T-helper 17 cell (primary cell): Measurements from ENCODE around the gene TMEM220. TPM values are rescaled to one million over a fixed set of nuclear protein-coding genes. Genes with fewer than 3 reads are reported as not detected.

Experiments
- ATAC-seq: fragments of 150-1000 bp; cut with Tn5 transposase; 2 replicates; pipeline ENCODE4 v1.10.0; 2021; ENCODE audit warnings: mild to moderate bottlenecking, moderate library complexity
- DNase-seq, 3 donors: peaks; one replicate each; pipeline versions ENCODE4 v3.0.0 to v3.0.0-alpha.2; 2020 to 2021
- H3K9me3 ChIP-seq: one replicate; pipeline ENCODE4 v1.7.0; 2013; ENCODE audit warnings: low read length, mild to moderate bottlenecking; ENCODE audit not compliant: control insufficient read depth, poor library complexity, severe bottlenecking
- H3K27ac Mint-ChIP-seq: one replicate; pipeline ENCODE4 v1.8.0; 2022; ENCODE audit warnings: mild to moderate bottlenecking, moderate library complexity, mixed read lengths
- H3K27me3 Mint-ChIP-seq: one replicate; pipeline ENCODE4 v1.8.0; 2022; ENCODE audit warnings: mixed read lengths
- H3K36me3 Mint-ChIP-seq: one replicate; pipeline ENCODE4 v1.8.0; 2022; ENCODE audit warnings: low read depth, mixed read lengths
- H3K4me1 Mint-ChIP-seq: one replicate; pipeline ENCODE4 v1.8.0; 2022; ENCODE audit warnings: mild to moderate bottlenecking, mixed read lengths
- H3K4me3 Mint-ChIP-seq: one replicate; pipeline ENCODE4 v1.8.0; 2022; ENCODE audit warnings: mild to moderate bottlenecking, moderate library complexity, mixed read lengths
- total RNA-seq, 4 donors: library from RNA in 2 of 4; stranded (reverse) in 2 of 4; gene quantifications; one replicate each; pipeline ENCODE4 v1.2.3 and lab custom pipeline; 2022 to 2026

The TMEM220 gene
- total RNA-seq (under 1 TPM; 0.77 to 0.81 TPM), total RNA-seq (lab: John Stamatoyannopoulos, UW) (0.08 to 0.46 reads per million in 2 donors)

- H3K36me3 Mint-ChIP-seq = peaks cover 2% of the 10 kb centered on the region
- peaks cover 8% of the 10 kb centered on the region for H3K27me3 Mint-ChIP-seq
- no peaks in the 10 kb centered on the region for H3K9me3 ChIP-seq
- peaks cover 13% of the 10 kb centered on the region for H3K4me1 Mint-ChIP-seq
- H3K4me3 Mint-ChIP-seq = peak within 1 kb of the TSS; percentile 88
- ATAC-seq (peak; percentile 73), DNase-seq (peak in 1 of 3 donors; percentile 13)
- peak within 1 kb of the TSS; percentile 63 for H3K27ac Mint-ChIP-seq
Observed at GRCh38 chr17:10729334-10730193, at the start of gene TMEM220. Gene TMEM220, minus strand, starts transcription at chr17:10730023. Its CDS starts 172 bp downstream, at chr17:10729851.

GRCh38 chr17:10779609-10780008 is 49.8 kb upstream of the TMEM220 start:
- H3K4me3 Mint-ChIP-seq = no peak overlapping the region
- ATAC-seq (no peak), DNase-seq (no peak)
- H3K27ac Mint-ChIP-seq = no peak overlapping the region
- no peaks in the 10 kb centered on the region for H3K36me3 Mint-ChIP-seq
- no peaks in the 10 kb centered on the region for H3K4me1 Mint-ChIP-seq
- H3K27me3 Mint-ChIP-seq = peaks cover 7% of the 10 kb centered on the region
- H3K9me3 ChIP-seq = peaks cover 3% of the 10 kb centered on the region

- DNase-seq = no peak
- Mint-ChIP-seq H3K27ac (no peak overlapping the region), H3K4me1 (no peaks in the 10 kb centered on the region), H3K4me3 (no peak overlapping the region), H3K36me3 (no peaks in the 10 kb centered on the region), H3K27me3 (no peaks in the 10 kb centered on the region)
- no peaks in the 10 kb centered on the region for H3K9me3 ChIP-seq
- ATAC-seq = no peak
Observed at GRCh38 chr17:10777890-10778289, 48.1 kb upstream of the TMEM220 start.

GRCh38 chr17:10777131-10777807 is 47.4 kb upstream of the TMEM220 start:
- Mint-ChIP-seq H3K27ac (no peak overlapping the region), H3K4me1 (no peaks in the 10 kb centered on the region), H3K36me3 (no peaks in the 10 kb centered on the region), H3K4me3 (no peak overlapping the region), H3K27me3 (no peaks in the 10 kb centered on the region)
- ATAC-seq (no peak), DNase-seq (no peak)
- H3K9me3 ChIP-seq = no peaks in the 10 kb centered on the region

DNA sequence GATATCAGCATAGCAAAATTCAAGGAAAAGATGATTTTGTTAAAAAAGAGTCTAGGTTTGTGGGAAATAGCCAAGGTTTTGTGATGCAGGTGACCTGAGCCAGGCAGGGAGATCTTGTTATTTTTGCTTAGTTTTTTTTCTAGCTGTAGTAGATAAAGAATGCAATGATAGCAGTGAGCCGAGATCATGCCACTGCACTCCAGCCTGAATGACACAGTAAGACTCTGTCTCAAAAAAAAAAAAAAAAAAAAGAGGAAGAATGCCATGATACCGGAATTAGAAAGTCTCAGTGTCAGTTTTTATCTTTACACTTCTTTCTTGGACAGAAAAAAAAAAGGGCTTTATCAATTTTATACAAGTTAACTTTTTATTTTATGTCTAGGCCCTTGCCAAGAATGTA is 46.6 kb upstream of the TMEM220 start:
- Mint-ChIP-seq H3K4me1 (no peaks in the 10 kb centered on the region), H3K27me3 (no peaks in the 10 kb centered on the region), H3K36me3 (peaks cover 3% of the 10 kb centered on the region), H3K4me3 (no peak overlapping the region), H3K27ac (no peak overlapping the region)
- H3K9me3 ChIP-seq = peaks cover 3% of the 10 kb centered on the region
- DNase-seq (no peak), ATAC-seq (no peak)

DNA sequence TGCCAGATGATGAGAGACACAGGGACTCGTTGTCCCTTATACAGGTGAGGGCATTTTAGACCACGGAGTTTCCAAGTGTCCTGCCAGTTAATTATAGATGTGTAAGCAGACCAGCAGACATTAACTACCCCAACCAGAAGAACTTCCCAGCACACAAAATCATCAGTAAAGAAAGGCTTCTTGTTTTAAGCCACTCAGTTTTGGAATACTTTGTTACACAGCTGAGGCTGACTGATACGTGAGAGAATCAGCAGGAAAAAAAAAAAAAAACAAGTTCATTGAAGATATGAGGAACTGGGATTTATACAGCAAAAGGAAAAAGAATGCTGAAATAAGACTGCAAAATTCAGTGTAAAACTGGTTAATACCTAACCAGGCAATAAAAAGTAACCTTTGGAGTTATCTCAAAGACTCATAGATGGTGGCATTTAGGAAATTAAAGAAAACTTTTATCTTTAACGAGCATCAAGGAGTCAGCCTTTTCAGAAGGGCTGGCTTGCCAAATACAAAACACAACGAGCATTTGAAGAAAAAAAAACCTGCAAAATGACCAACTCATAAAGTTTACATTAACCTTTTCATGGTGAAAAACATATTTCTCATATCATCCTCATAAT is 46.0 kb upstream of the TMEM220 start:
- H3K36me3 Mint-ChIP-seq = peaks cover 4% of the 10 kb centered on the region
- DNase-seq (no peak), ATAC-seq (no peak)
- no peak overlapping the region for H3K27ac Mint-ChIP-seq
- H3K4me1 Mint-ChIP-seq = no peaks in the 10 kb centered on the region
- no peaks in the 10 kb centered on the region for H3K27me3 Mint-ChIP-seq
- peaks cover 3% of the 10 kb centered on the region for H3K9me3 ChIP-seq
- H3K4me3 Mint-ChIP-seq = no peak overlapping the region

DNA sequence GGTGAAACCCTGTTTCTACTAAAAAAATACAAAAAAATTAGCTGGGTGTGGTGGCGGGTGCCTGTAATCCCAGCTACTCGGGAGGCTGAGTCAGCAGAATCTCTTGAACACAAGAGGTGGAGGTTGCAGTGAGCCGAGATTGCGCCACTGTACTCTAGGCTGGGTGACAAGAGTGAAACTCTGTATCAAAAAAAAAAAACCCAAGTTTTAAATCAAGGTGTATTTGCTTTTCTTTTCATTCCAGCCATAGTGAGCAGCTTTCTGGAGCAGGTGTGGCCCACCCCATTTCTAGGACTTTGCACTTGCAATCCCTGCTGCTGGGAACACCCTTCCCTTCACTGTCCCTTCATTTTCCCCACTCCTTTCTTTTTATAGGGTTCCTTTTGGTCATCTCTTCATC is 45.2 kb upstream of the TMEM220 start:
- H3K4me1 Mint-ChIP-seq = peaks cover 2% of the 10 kb centered on the region
- H3K27ac Mint-ChIP-seq = no peak overlapping the region
- DNase-seq = no peak
- H3K27me3 Mint-ChIP-seq = no peaks in the 10 kb centered on the region
- H3K4me3 Mint-ChIP-seq = no peak overlapping the region
- H3K9me3 ChIP-seq = peaks cover 3% of the 10 kb centered on the region
- peaks cover 5% of the 10 kb centered on the region for H3K36me3 Mint-ChIP-seq
- ATAC-seq = no peak

DNA sequence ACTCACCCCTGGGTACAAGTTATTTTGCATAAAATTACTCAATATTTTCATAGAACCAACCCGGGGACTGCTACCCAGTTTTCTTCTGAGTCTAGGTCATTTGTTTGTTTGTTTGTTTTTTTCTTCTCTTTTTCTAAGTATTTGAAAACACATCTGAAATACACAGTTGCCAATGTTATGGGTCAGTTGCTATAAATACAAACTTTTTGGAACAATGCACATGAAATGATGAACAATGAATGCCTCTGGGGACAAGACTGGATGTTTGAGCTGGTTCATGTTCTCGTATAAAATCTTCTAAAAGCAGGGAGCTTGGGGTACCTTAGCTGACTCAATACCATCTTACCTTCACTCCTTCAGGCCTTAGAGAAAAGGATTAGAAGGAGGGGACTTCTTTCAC is 43.6 kb upstream of the TMEM220 start:
- peaks cover 7% of the 10 kb centered on the region for H3K9me3 ChIP-seq
- peaks cover 2% of the 10 kb centered on the region for H3K4me1 Mint-ChIP-seq
- peaks cover 5% of the 10 kb centered on the region for H3K36me3 Mint-ChIP-seq
- no peak overlapping the region for H3K27ac Mint-ChIP-seq
- no peak overlapping the region for H3K4me3 Mint-ChIP-seq
- ATAC-seq (no peak), DNase-seq (no peak)
- no peaks in the 10 kb centered on the region for H3K27me3 Mint-ChIP-seq

DNA sequence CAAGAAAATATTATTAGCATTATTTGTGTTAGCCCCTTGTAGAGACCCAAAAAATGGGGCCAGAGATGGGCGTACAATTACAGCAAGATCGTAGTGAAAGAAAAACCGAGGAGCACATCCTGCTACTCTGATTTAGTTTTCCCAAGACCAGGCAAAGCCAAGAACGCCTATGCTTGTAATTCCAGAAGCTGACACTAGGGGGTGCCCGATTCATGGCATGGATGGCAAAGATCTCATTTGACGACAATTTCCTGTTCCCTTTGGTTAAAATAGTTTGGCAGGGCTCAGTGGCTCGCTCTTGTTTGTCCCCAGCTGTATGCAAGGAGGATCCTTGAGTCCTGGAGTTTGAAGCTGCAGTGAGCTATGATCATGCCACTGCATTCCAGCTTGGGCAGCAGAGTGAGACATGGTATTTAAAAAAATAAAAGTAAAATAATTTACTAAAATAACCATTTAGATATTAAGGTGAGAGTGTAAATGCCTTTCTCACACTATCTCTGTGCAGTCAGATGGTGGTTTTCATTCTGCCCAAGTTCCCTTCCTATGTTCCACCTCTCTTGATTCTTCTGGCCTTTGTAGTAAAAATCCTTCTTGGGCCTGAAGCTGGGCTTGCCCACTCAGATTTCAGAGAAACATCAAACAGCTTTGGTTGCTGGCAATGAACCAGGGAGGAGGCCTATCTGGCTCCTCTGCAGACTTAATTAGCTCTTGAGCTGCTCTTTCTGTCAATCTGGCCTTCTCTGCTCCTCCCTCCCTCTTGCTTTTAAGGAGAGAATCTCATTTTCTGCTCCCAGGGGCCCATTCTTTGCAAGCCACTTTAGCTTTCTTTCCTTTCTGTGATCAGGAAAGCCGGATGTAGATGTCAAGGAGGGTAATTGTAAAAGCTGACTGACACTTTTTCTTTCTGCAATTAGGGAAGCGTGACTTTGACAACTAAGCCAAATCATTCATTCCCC is 42.9 kb upstream of the TMEM220 start:
- DNase-seq (peak in 1 of 3 donors; percentile 15), ATAC-seq (no peak)
- no peak overlapping the region for H3K27ac Mint-ChIP-seq
- H3K27me3 Mint-ChIP-seq = no peaks in the 10 kb centered on the region
- H3K4me1 Mint-ChIP-seq = peaks cover 2% of the 10 kb centered on the region
- H3K4me3 Mint-ChIP-seq = no peak overlapping the region
- peaks cover 5% of the 10 kb centered on the region for H3K36me3 Mint-ChIP-seq
- peaks cover 7% of the 10 kb centered on the region for H3K9me3 ChIP-seq

- no peaks in the 10 kb centered on the region for H3K27me3 Mint-ChIP-seq
- no peak overlapping the region for H3K4me3 Mint-ChIP-seq
- no peak overlapping the region for H3K27ac Mint-ChIP-seq
- peaks cover 5% of the 10 kb centered on the region for H3K36me3 Mint-ChIP-seq
- DNase-seq (no peak), ATAC-seq (no peak)
- H3K9me3 ChIP-seq = peaks cover 7% of the 10 kb centered on the region
- H3K4me1 Mint-ChIP-seq = peaks cover 2% of the 10 kb centered on the region
Observed at GRCh38 chr17:10771148-10771547, 41.3 kb upstream of the TMEM220 start.

DNA sequence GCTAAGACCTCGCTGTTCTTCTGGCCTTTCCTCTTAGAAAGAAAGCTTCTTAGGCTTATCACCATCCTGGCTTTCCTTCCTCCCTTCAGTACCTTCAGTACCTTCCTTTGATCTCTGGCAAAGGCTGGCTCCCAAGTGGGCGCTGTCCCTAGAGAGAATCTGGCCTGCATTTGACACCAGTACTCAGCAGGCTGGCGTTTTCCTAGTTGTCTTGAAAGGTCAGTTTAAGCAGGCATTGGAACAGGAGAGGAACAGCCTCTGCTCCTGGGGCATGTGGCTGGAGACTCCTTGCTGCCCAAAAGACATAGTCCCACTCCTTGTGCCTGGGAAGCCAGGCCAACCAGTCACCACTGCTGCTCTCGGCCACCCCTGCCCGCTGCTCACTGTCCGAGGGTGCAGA is 40.0 kb upstream of the TMEM220 start:
- H3K27ac Mint-ChIP-seq = no peak overlapping the region
- peaks cover 2% of the 10 kb centered on the region for H3K4me1 Mint-ChIP-seq
- H3K4me3 Mint-ChIP-seq = no peak overlapping the region
- peaks cover 7% of the 10 kb centered on the region for H3K9me3 ChIP-seq
- peaks cover 5% of the 10 kb centered on the region for H3K36me3 Mint-ChIP-seq
- DNase-seq = no peak
- ATAC-seq = no peak
- no peaks in the 10 kb centered on the region for H3K27me3 Mint-ChIP-seq

DNA sequence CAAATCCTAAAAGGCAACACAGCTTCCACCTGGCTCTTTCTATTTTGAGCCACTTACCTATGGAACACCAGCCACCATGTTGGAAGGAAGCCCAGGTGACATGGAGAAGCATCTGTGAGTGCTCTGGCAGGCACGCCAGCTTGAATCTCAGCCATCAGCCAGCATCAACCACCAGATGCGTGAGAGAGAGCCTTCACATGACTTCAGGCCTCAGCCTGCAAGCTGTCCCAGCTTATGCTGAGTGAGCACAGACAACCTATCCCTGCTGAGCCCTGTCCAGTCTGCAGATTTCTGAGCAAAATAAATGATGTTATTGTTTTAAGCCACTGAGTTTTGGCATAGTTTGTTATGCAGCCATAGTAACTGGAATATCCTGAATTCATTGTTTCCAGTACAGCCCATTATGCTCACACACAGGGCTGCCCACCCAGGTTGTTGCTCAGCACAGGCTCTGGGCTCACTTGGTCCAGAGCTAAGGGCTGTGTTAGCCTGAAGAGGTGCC is 39.0 kb upstream of the TMEM220 start:
- ATAC-seq = no peak
- DNase-seq = no peak

More for the DNA sequence above, 39.0 kb upstream of the TMEM220 start:
- Mint-ChIP-seq H3K27ac (no peak overlapping the region), H3K4me3 (no peak overlapping the region), H3K27me3 (no peaks in the 10 kb centered on the region), H3K4me1 (peaks cover 2% of the 10 kb centered on the region), H3K36me3 (peaks cover 5% of the 10 kb centered on the region)
- H3K9me3 ChIP-seq = peaks cover 7% of the 10 kb centered on the region
